Activated T-cell treated with anti-CD3 and anti-CD28 coated beads for 48 hours (primary cell): ENCODE results near the gene MRGPRE.

Source experiments
- DNase-seq: peaks from one replicate; pipeline ENCODE4 v3.0.0-alpha.2; 2020; ENCODE audit warnings: low read depth

The MRGPRE gene

DNA sequence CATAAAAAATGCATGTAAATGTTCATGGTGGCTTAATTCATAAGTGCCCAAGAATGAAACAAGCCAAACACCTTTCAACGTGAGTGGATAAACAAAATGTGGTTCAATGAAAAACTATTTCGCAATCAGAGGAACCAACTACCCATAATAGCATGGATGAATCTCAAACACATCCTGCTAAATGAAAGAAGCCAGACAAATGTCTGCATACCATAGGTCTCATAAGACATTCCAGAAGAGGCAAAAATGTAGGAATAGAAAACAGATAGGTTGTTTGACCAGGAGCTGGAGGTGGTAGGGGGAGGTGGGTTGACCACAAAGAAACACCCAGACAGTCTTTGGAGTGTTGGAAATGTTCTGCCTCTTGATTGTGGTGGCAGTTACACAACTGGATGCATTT, 53.9 kb downstream of the MRGPRE start:
- DNase-seq: no peak

DNA sequence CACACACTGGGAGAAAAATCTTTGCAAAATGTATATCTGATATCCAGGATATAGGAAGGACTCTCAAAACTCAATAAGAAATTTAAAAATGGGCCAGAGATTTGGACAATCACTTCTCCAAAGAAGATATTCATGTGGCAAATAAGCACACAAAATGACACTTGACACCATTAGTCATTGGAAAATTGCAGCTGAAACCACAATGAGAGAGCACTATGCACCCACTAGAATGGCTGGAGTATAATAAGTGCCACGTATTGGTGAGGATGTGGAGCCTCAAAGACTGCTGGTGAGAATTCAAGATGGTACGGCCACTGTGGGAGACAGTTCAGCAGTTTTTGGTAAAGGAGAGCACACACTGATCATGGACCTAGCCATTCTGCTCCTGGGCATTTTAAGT, 54.3 kb downstream of the MRGPRE start:
- no peak for DNase-seq
